IPS-NIHi7 (cell line): Measurements from ENCODE around the gene SPATA13.

ENCODE experiments used
- DNase-seq: peaks from one replicate; pipeline ENCODE4 v3.0.0; 2012; ENCODE audit warnings: mixed read lengths; ENCODE audit errors: extremely low spot score

Gene SPATA13

GRCh38 chr13:24166561-24166960 is 6.0 kb downstream of the SPATA13 start:
- no peak for DNase-seq

GRCh38 chr13:24167666-24168391 is 7.3 kb downstream of the SPATA13 start:
- no peak for DNase-seq

- no peak for DNase-seq
These were observed 7.9 kb downstream of the SPATA13 start for GRCh38 chr13:24168392-24168750.

GRCh38 chr13:24168979-24169378 is 8.5 kb downstream of the SPATA13 start:
- DNase-seq: no peak

GRCh38 chr13:24172071-24172470 is 11.6 kb downstream of the SPATA13 start:
- DNase-seq: no peak

GRCh38 chr13:24173795-24174194 is 13.3 kb downstream of the SPATA13 start:
- DNase-seq: no peak

- DNase-seq: no peak
These were observed 15.3 kb downstream of the SPATA13 start for GRCh38 chr13:24175847-24176246.

- no peak for DNase-seq
These were observed 16.0 kb downstream of the SPATA13 start for GRCh38 chr13:24176351-24177101.

GRCh38 chr13:24178847-24179485 is 18.4 kb downstream of the SPATA13 start:
- DNase-seq: no peak

GRCh38 chr13:24179486-24179850 is 18.9 kb downstream of the SPATA13 start:
- DNase-seq: no peak

GRCh38 chr13:24180750-24181377 is 20.3 kb downstream of the SPATA13 start:
- no peak for DNase-seq

- no peak for DNase-seq
These were observed 21.6 kb downstream of the SPATA13 start for GRCh38 chr13:24181991-24182702.

- DNase-seq: no peak
These were observed 22.2 kb downstream of the SPATA13 start for GRCh38 chr13:24182703-24183081.

GRCh38 chr13:24183741-24184182 is 23.2 kb downstream of the SPATA13 start:
- no peak for DNase-seq

- no peak for DNase-seq
These were observed 23.8 kb downstream of the SPATA13 start for GRCh38 chr13:24184265-24184841.

- no peak for DNase-seq
These were observed 24.4 kb downstream of the SPATA13 start for GRCh38 chr13:24184882-24185281.

GRCh38 chr13:24185591-24186232 is 25.2 kb downstream of the SPATA13 start:
- DNase-seq: no peak

GRCh38 chr13:24187185-24187584 is 26.7 kb downstream of the SPATA13 start:
- DNase-seq: no peak

GRCh38 chr13:24192057-24192810 is 31.7 kb downstream of the SPATA13 start:
- no peak for DNase-seq

GRCh38 chr13:24192811-24193162 is 32.3 kb downstream of the SPATA13 start:
- DNase-seq: no peak
